GM12878 (cell line): ENCODE measurements around the gene GAK.

Experiments
- BACH1 ChIP-seq: fragments of 450-650 bp; IDR thresholded peaks from 2 replicates; pipeline ENCODE4 v1.6.1; 2017; ENCODE audit warnings: mild to moderate bottlenecking, borderline replicate concordance
- BCL11A ChIP-seq: IDR thresholded peaks from 2 replicates; pipeline ENCODE4 v1.6.1; 2011; ENCODE audit warnings: low read depth, low read length
- CTCF ChIP-seq, 3 experiments: IDR thresholded peaks in 2 of 3; conservative IDR thresholded peaks in 1 of 3; 2 replicates each; pipeline ENCODE4 v1.5.1; 2011; ENCODE audit warnings: low read depth in 3 of 3, low read length in 3 of 3, mild to moderate bottlenecking in 3 of 3, control low read depth in 2 of 3, moderate library complexity in 2 of 3, inconsistent platforms in 1 of 3, mixed read lengths in 1 of 3; ENCODE audit not compliant: control insufficient read depth in 2 of 3, insufficient read depth in 1 of 3; ENCODE audit errors: extremely low read depth in 1 of 3
- MTA3 ChIP-seq: IDR thresholded peaks from 2 replicates; pipeline ENCODE4 v1.6.1; 2012; ENCODE audit warnings: low read length, inconsistent platforms, borderline replicate concordance
- MYC ChIP-seq: IDR thresholded peaks from 2 replicates; pipeline ENCODE4 v1.6.1; 2011; ENCODE audit warnings: mild to moderate bottlenecking, low read length, moderate library complexity, inconsistent platforms; ENCODE audit not compliant: insufficient read depth, insufficient replicate concordance, insufficient read length, severe bottlenecking
- RELA ChIP-seq: fragments of 450-650 bp; IDR thresholded peaks from 2 replicates; pipeline ENCODE4 v1.8.0; 2014; ENCODE audit warnings: borderline replicate concordance; ENCODE audit not compliant: partially characterized antibody
- REST ChIP-seq: IDR thresholded peaks from 2 replicates; pipeline ENCODE4 v1.6.1; 2012; ENCODE audit warnings: mild to moderate bottlenecking, low read depth, low read length
- ZZZ3 ChIP-seq: IDR thresholded peaks from 2 replicates; pipeline ENCODE4 v1.6.1; 2011; ENCODE audit warnings: low read depth; ENCODE audit not compliant: control insufficient read depth, insufficient read length

GRCh38 chr4:917992-918391, 14.1 kb downstream of the GAK start:
- no peak for TF ChIP-seq REST
- TF ChIP-seq MYC = no peak
- no peak for TF ChIP-seq CTCF (IDR thresholded peaks at IDR 0.05 in 2 of 3, conservative IDR thresholded peaks at IDR 0.05 in 1 of 3; ENCODE audit: control insufficient read depth in 2 of 3, extremely low read depth in 1 of 3, insufficient read depth in 1 of 3, low read depth in 3 of 3, low read length in 3 of 3)
- TF ChIP-seq BACH1 = no peak
- no peak for TF ChIP-seq MTA3
- no peak for TF ChIP-seq RELA
- no peak for TF ChIP-seq BCL11A
- TF ChIP-seq ZZZ3 = no peak
